ENCODE data around the gene SLC25A25.

Gene SLC25A25

GRCh38 chr9:128136816-128137793, 69.1 kb downstream of the SLC25A25 start:
- DNase-seq (ENCODE audit: insufficient read length, low spot score) (no peak), FAIRE-seq (no peak)
- TF ChIP-seq POU2F2 (IDR thresholded peaks at IDR 0.05; ENCODE audit: low read depth, low read length), result no peak
- no peak for TF ChIP-seq POLR2A (IDR thresholded peaks at IDR 0.05; ENCODE audit: low read depth, low read length)
- no peak for TF ChIP-seq POLR2AphosphoS5 (IDR thresholded peaks at IDR 0.05; ENCODE audit: low read depth, low read length)
- TF ChIP-seq SPI1 (IDR thresholded peaks at IDR 0.05; ENCODE audit: low read depth, low read length), result no peak
- TF ChIP-seq PAX5 (IDR thresholded peaks at IDR 0.05; ENCODE audit: insufficient read depth, low read length, severe bottlenecking), result no peak
- no peak for TF ChIP-seq TAF1 (IDR thresholded peaks at IDR 0.05; ENCODE audit: low read depth, low read length)

- no peak for DNase-seq (ENCODE audit: insufficient read length, low spot score)
- no peak for FAIRE-seq
Observed at GRCh38 chr9:128138001-128138400, 70.0 kb downstream of the SLC25A25 start.

GRCh38 chr9:128139621-128140020, 71.6 kb downstream of the SLC25A25 start:
- no peak for TF ChIP-seq PAX5 (IDR thresholded peaks at IDR 0.05; ENCODE audit: insufficient read depth, low read length, severe bottlenecking)
- TF ChIP-seq TAF1 (IDR thresholded peaks at IDR 0.05; ENCODE audit: low read depth, low read length), result no peak
- TF ChIP-seq POLR2A (IDR thresholded peaks at IDR 0.05; ENCODE audit: low read depth, low read length), result no peak
- TF ChIP-seq SPI1 (IDR thresholded peaks at IDR 0.05; ENCODE audit: low read depth, low read length), result no peak
- TF ChIP-seq POLR2AphosphoS5 (IDR thresholded peaks at IDR 0.05; ENCODE audit: low read depth, low read length), result no peak
- no peak for TF ChIP-seq POU2F2 (IDR thresholded peaks at IDR 0.05; ENCODE audit: low read depth, low read length)
- DNase-seq (ENCODE audit: insufficient read length, low spot score), result no peak
- no peak for FAIRE-seq

More at GRCh38 chr9:128138001-128138400, 70.0 kb downstream of the SLC25A25 start:
- TF ChIP-seq POU2F2 (IDR thresholded peaks at IDR 0.05; ENCODE audit: low read depth, low read length) (no peak), PAX5 (IDR thresholded peaks at IDR 0.05; ENCODE audit: insufficient read depth, low read length, severe bottlenecking) (no peak), TAF1 (IDR thresholded peaks at IDR 0.05; ENCODE audit: low read depth, low read length) (no peak), POLR2AphosphoS5 (IDR thresholded peaks at IDR 0.05; ENCODE audit: low read depth, low read length) (no peak), POLR2A (IDR thresholded peaks at IDR 0.05; ENCODE audit: low read depth, low read length) (no peak), SPI1 (IDR thresholded peaks at IDR 0.05; ENCODE audit: low read depth, low read length) (no peak)

GRCh38 chr9:128141604-128142003, 73.6 kb downstream of the SLC25A25 start:
- DNase-seq (ENCODE audit: insufficient read length, low spot score) (no peak), FAIRE-seq (no peak)
- TF ChIP-seq SPI1 (IDR thresholded peaks at IDR 0.05; ENCODE audit: low read depth, low read length) (no peak), POLR2A (IDR thresholded peaks at IDR 0.05; ENCODE audit: low read depth, low read length) (no peak), POLR2AphosphoS5 (IDR thresholded peaks at IDR 0.05; ENCODE audit: low read depth, low read length) (no peak), PAX5 (IDR thresholded peaks at IDR 0.05; ENCODE audit: insufficient read depth, low read length, severe bottlenecking) (no peak), TAF1 (IDR thresholded peaks at IDR 0.05; ENCODE audit: low read depth, low read length) (no peak), POU2F2 (IDR thresholded peaks at IDR 0.05; ENCODE audit: low read depth, low read length) (no peak)

- DNase-seq (ENCODE audit: insufficient read length, low spot score) (no peak), FAIRE-seq (no peak)
- TF ChIP-seq PAX5 (IDR thresholded peaks at IDR 0.05; ENCODE audit: insufficient read depth, low read length, severe bottlenecking) (no peak), TAF1 (IDR thresholded peaks at IDR 0.05; ENCODE audit: low read depth, low read length) (no peak), POLR2AphosphoS5 (IDR thresholded peaks at IDR 0.05; ENCODE audit: low read depth, low read length) (no peak), SPI1 (IDR thresholded peaks at IDR 0.05; ENCODE audit: low read depth, low read length) (no peak), POLR2A (IDR thresholded peaks at IDR 0.05; ENCODE audit: low read depth, low read length) (no peak), POU2F2 (IDR thresholded peaks at IDR 0.05; ENCODE audit: low read depth, low read length) (no peak)
Observed at GRCh38 chr9:128142061-128142460, 74.0 kb downstream of the SLC25A25 start.

- no peak for DNase-seq (ENCODE audit: insufficient read length, low spot score)
Observed at GRCh38 chr9:128142596-128142995, 74.6 kb downstream of the SLC25A25 start.

GRCh38 chr9:128143525-128144238, 75.7 kb downstream of the SLC25A25 start:
- FAIRE-seq (no peak), DNase-seq (ENCODE audit: insufficient read length, low spot score) (no peak)
- TF ChIP-seq POLR2A (IDR thresholded peaks at IDR 0.05; ENCODE audit: low read depth, low read length), result no peak
- no peak for TF ChIP-seq POLR2AphosphoS5 (IDR thresholded peaks at IDR 0.05; ENCODE audit: low read depth, low read length)
- TF ChIP-seq PAX5 (IDR thresholded peaks at IDR 0.05; ENCODE audit: insufficient read depth, low read length, severe bottlenecking), result no peak
- no peak for TF ChIP-seq TAF1 (IDR thresholded peaks at IDR 0.05; ENCODE audit: low read depth, low read length)
- TF ChIP-seq POU2F2 (IDR thresholded peaks at IDR 0.05; ENCODE audit: low read depth, low read length), result no peak
- TF ChIP-seq SPI1 (IDR thresholded peaks at IDR 0.05; ENCODE audit: low read depth, low read length), result no peak

More at GRCh38 chr9:128142596-128142995, 74.6 kb downstream of the SLC25A25 start:
- TF ChIP-seq POU2F2 (IDR thresholded peaks at IDR 0.05; ENCODE audit: low read depth, low read length), result no peak
- TF ChIP-seq PAX5 (IDR thresholded peaks at IDR 0.05; ENCODE audit: insufficient read depth, low read length, severe bottlenecking), result no peak
- TF ChIP-seq SPI1 (IDR thresholded peaks at IDR 0.05; ENCODE audit: low read depth, low read length), result no peak
- TF ChIP-seq POLR2AphosphoS5 (IDR thresholded peaks at IDR 0.05; ENCODE audit: low read depth, low read length), result no peak
- TF ChIP-seq POLR2A (IDR thresholded peaks at IDR 0.05; ENCODE audit: low read depth, low read length), result no peak
- no peak for TF ChIP-seq TAF1 (IDR thresholded peaks at IDR 0.05; ENCODE audit: low read depth, low read length)
- no peak for FAIRE-seq

- DNase-seq (ENCODE audit: insufficient read length, low spot score) (no peak), FAIRE-seq (no peak)
- no peak for TF ChIP-seq SPI1 (IDR thresholded peaks at IDR 0.05; ENCODE audit: low read depth, low read length)
- no peak for TF ChIP-seq POLR2A (IDR thresholded peaks at IDR 0.05; ENCODE audit: low read depth, low read length)
- TF ChIP-seq PAX5 (IDR thresholded peaks at IDR 0.05; ENCODE audit: insufficient read depth, low read length, severe bottlenecking), result no peak
- no peak for TF ChIP-seq TAF1 (IDR thresholded peaks at IDR 0.05; ENCODE audit: low read depth, low read length)
- TF ChIP-seq POLR2AphosphoS5 (IDR thresholded peaks at IDR 0.05; ENCODE audit: low read depth, low read length), result no peak
- TF ChIP-seq POU2F2 (IDR thresholded peaks at IDR 0.05; ENCODE audit: low read depth, low read length), result no peak
Observed at GRCh38 chr9:128144239-128145181, 76.5 kb downstream of the SLC25A25 start.

Measured in GM12891 (cell line).